T47D (cell line): Measurements from ENCODE around the gene FAM3A.

Experiments used
- DNase-seq, 2 experiments: peaks; one replicate each; pipeline versions ENCODE4 v3.0.0 to v3.0.0-alpha.2; 2011 to 2012; ENCODE audit warnings: low read depth in 1 of 2, low spot score in 1 of 2
- JUND ChIP-seq: IDR thresholded peaks from 2 replicates; pipeline ENCODE4 v1.6.1; 2012; ENCODE audit warnings: low read depth
- in situ Hi-C: cut with HindIII; loops from 2 replicates; pipeline ENCODE4 v1.10.0; 2016; ENCODE audit warnings: low sequenced_read_pairs, low pct_unique_long_range_greater_than_20kb

FAM3A gene

DNA sequence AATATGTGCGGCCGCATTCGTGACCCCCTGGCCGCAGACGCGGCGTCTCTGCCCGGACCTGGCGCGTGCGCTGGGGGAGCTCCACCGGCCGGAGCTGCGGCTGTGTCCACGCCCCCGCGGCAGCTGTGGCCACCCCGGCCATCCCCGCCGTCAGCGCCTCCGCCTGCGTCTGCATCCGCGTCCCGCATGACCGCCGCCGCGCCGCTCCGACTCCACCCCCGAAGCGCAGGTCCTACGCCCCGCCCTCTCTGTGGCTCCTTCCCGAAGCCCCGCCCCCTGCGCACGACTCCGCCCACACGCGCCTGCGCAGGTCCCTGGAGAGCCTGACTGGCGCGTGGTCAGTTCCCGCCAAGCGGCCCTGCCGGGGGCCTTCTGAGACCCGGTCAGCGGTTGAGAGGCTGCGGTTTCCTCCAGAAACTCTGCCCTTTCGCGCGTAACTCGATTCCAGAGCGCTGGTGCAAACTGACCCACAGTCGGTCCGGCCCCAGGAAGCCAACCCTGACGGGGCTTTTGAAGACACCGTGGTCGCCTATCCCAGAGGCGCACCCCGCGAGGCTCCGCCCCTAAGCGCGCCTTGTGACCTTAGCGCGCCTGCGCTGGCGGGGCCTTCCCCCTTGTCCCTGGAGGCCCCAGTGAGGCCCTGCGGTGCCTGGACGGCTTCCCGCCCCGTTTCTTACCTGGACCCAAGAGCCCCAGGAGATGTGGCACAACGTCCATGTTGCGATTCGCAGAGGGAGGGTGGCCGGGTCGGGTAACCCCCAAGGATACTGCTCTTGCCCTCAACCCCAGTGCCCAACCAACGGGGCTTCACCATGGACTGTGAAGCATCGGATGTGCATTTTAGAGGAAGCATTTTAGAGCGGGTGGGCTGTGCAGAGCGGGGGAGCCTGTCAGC is 37.1 kb downstream of the FAM3A start, which contains the start of gene LAGE3:
LAGE3 (minus strand) TSS at position 554 of the 895 bp plus-strand sequence; CDS start at position 188, 366 bp downstream.
- no peak for TF ChIP-seq JUND
- DNase-seq, result peak; percentile 60 to 89
- in situ Hi-C loops, result no loop called here

DNA sequence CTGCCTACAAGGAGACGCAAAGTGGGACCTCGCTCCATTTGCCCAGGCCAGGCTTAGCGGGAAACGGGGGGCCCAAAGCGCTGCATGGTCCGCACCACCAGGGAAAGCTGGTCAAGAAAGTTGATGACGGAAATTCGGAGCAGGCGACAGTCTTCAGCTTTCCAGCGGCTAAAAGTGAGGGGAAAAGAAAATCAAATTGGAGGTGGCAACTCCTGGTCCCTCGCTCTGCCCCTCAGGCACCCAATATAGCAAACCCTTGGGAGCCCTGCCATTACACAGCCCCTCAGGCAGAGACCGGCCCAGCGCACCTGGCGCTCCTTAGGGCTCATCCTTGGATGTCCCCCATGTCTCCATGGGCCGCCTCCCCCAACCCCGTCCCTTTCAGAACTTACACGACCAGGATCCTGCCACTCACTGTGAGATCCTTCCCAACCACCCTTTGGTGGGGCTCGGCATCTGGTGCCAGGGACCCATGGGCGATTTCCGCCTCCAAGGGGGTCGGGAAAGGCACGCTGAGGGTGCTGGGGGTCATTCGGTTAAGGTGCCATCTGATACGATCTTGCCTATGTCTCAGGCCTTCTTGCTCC is 38.0 kb downstream of the FAM3A start:
- no peak for DNase-seq
- in situ Hi-C loops, result no loop called here
- TF ChIP-seq JUND, result no peak

GRCh38 chrX:154476821-154477220 is 39.2 kb downstream of the FAM3A start:
- DNase-seq, result no peak
- TF ChIP-seq JUND, result no peak
- in situ Hi-C loops, result no loop called here

- DNase-seq, result peak in 1 of 2 experiments; percentile 49
- in situ Hi-C loops, result no loop called here
- no peak for TF ChIP-seq JUND
Measured at GRCh38 chrX:154473683-154474082, 42.3 kb downstream of the FAM3A start.

GRCh38 chrX:154472685-154473632 is 43.1 kb downstream of the FAM3A start:
- TF ChIP-seq JUND, result no peak
- in situ Hi-C loops, result no loop called here
- no peak for DNase-seq

GRCh38 chrX:154471839-154472684 is 44.0 kb downstream of the FAM3A start:
- DNase-seq, result no peak
- TF ChIP-seq JUND, result no peak
- in situ Hi-C loops, result no loop called here

GRCh38 chrX:154470914-154471568 is 45.0 kb downstream of the FAM3A start:
- no peak for TF ChIP-seq JUND
- DNase-seq, result no peak
- in situ Hi-C loops, result no loop called here

DNA sequence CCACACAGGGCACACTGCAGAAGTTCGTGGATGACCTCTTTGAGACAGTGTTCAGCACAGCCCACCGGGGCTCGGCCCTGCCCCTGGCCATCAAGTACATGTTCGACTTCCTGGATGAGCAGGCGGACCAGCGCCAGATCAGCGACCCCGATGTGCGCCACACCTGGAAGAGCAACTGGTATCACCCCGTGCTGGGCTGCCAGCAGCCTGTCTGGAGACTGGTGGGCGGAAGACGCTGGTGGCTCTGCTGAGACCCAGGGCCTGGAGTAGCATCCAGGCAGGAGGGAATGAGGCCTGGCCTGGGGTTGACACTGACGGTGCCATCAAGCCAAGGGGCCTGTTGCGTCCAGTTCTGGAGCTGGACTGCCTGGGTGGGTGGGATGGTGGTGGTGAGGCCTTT is 45.6 kb downstream of the FAM3A start:
- no peak for DNase-seq
- in situ Hi-C loops, result no loop called here
- TF ChIP-seq JUND, result no peak

DNA sequence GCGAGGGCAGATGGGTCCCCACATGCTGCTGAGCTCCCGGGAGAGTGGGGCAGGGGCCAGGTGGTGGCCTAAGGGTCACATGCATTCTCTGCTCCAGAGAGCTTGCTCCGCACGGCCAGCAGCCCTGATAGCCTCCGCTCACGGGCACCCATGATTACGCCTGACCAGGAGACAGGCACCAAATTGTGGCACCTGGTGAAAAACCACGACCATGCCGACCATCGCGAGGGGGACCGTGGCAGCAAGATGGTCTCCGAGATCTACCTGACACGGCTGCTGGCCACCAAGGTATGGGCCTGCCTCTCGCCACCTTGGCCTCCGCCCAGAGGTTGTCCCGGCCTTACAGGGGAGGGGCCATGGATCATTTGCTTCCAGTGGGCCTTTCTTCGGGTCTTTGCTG is 46.2 kb downstream of the FAM3A start:
- no peak for DNase-seq
- TF ChIP-seq JUND, result no peak
- in situ Hi-C loops, result no loop called here

DNA sequence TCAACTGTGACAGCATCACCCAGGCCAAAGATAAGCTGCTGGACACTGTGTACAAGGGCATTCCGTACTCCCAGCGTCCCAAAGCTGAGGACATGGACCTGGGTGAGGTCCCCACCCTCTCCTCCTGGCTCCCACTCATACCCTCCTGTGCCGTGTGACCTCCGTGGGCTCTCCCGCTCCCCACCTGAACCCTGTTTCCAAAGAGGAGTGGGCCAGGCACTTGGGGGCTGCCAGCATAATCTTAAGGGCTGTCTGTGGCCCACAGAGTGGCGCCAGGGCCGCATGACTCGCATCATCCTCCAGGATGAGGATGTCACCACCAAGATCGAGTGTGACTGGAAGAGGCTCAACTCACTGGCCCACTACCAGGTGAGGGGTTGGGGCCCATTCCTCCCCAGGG is 46.9 kb downstream of the FAM3A start:
- in situ Hi-C loops, result no loop called here
- no peak for TF ChIP-seq JUND
- no peak for DNase-seq

GRCh38 chrX:154468217-154468616 is 47.8 kb downstream of the FAM3A start:
- in situ Hi-C loops, result no loop called here
- no peak for DNase-seq
- no peak for TF ChIP-seq JUND

- no peak for DNase-seq
- in situ Hi-C loops, result no loop called here
- TF ChIP-seq JUND, result no peak
Measured at GRCh38 chrX:154467556-154467955, 48.5 kb downstream of the FAM3A start.
